SIG-M5 treated with dmso at 0.1 percent for 504 hours (cell line): Measurements from ENCODE around the gene FBXL13.
A peak's percentile ranks its signal among the peaks of the same experiment; 100 is the strongest.
"Not testable (repeated sequence)": the region's sequence is repeated elsewhere in the genome, so short reads cannot be mapped to it uniquely, and the experiment has no call there.

Experiments
- DNase-seq: peaks from one replicate; lab custom pipeline; 2025; ENCODE audit not compliant: unreplicated experiment; lab: John Stamatoyannopoulos, UW

Gene FBXL13

GRCh38 chr7:102869195-102869594, 205.4 kb downstream of the FBXL13 start:
- no peak for DNase-seq

- DNase-seq = no peak
Measured at GRCh38 chr7:102866535-102867215, 207.9 kb downstream of the FBXL13 start.

GRCh38 chr7:102864958-102865357, 209.6 kb downstream of the FBXL13 start:
- no peak for DNase-seq

- no peak for DNase-seq
Measured at GRCh38 chr7:102860351-102860811, 214.2 kb downstream of the FBXL13 start.

- DNase-seq = no peak
Measured at GRCh38 chr7:102859799-102860125, 214.8 kb downstream of the FBXL13 start.

- no peak for DNase-seq
Measured at GRCh38 chr7:102859084-102859798, 215.4 kb downstream of the FBXL13 start.

GRCh38 chr7:102856036-102856435, 218.6 kb downstream of the FBXL13 start:
- DNase-seq = no peak

- no peak for DNase-seq
Measured at GRCh38 chr7:102849538-102849937, 225.1 kb downstream of the FBXL13 start.

GRCh38 chr7:102849079-102849478, 225.5 kb downstream of the FBXL13 start:
- DNase-seq = no peak

GRCh38 chr7:102845346-102845745, 229.2 kb downstream of the FBXL13 start:
- DNase-seq = no peak

GRCh38 chr7:102843850-102844249, 230.7 kb downstream of the FBXL13 start:
- DNase-seq = peak; percentile 24

- DNase-seq = no peak
Measured at GRCh38 chr7:102842284-102842683, 232.3 kb downstream of the FBXL13 start.

GRCh38 chr7:102841290-102841689, 233.3 kb downstream of the FBXL13 start:
- no peak for DNase-seq

GRCh38 chr7:102840404-102840803, 234.2 kb downstream of the FBXL13 start:
- no peak for DNase-seq

GRCh38 chr7:102838572-102839101, 236.0 kb downstream of the FBXL13 start:
- not testable (repeated sequence) for DNase-seq

GRCh38 chr7:102837802-102838201, 236.8 kb downstream of the FBXL13 start:
- DNase-seq = no peak

GRCh38 chr7:102836977-102837376, 237.6 kb downstream of the FBXL13 start:
- no peak for DNase-seq

GRCh38 chr7:102836191-102836919, 238.2 kb downstream of the FBXL13 start:
- DNase-seq = no peak

- no peak for DNase-seq
Measured at GRCh38 chr7:102834999-102835398, 239.6 kb downstream of the FBXL13 start.

- DNase-seq = no peak
Measured at GRCh38 chr7:102834466-102834865, 240.1 kb downstream of the FBXL13 start.

GRCh38 chr7:102833343-102833742, 241.3 kb downstream of the FBXL13 start:
- DNase-seq = no peak

GRCh38 chr7:102832674-102833073, 241.9 kb downstream of the FBXL13 start:
- DNase-seq = no peak
